Right renal pelvis (tissue), 4 donors: ENCODE data around the gene COG7. TPM values are rescaled to one million over a fixed set of nuclear protein-coding genes. Genes with fewer than 3 reads are reported as not detected.
"Not testable (repeated sequence)": the region's sequence is repeated elsewhere in the genome, so short reads cannot be mapped to it uniquely, and the experiment has no call there.

Experiments
- DNase-seq, 4 donors: peaks; one replicate each; pipeline ENCODE4 v3.0.0-alpha.2; 2013; ENCODE audit warnings: low read depth in 4 of 4, low spot score in 3 of 4, missing footprints in 1 of 4
- polyA plus RNA-seq, 4 donors: library from polyadenylated mRNA; unstranded; fragments of 120-200 nt; gene quantifications; one replicate each; pipeline ENCODE4 v1.2.1, GENCODE V29; 2013; ENCODE audit not compliant: insufficient read length in 4 of 4

Gene COG7
- polyA plus RNA-seq, 4 donors = 23.4 to 28.9 (median 24.3) TPM

DNA sequence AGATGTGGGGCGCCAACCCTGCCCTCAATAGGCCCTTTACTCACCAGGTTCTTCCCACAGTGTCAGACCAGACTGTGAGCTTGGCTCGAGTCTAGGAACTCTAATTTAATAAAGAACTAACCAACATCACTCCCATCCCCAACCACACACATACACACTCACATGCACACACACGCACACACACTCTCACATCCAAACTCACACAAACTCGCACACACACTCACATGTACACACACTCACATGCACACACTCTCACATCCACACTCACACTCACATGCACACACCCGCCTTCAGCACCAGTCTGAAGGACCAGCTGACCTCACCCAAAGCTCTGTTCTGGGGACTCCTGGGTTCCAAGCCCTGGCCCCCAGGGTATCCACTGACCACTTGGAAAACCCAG is 63.8 kb downstream of the COG7 start:
- DNase-seq = no peak

DNA sequence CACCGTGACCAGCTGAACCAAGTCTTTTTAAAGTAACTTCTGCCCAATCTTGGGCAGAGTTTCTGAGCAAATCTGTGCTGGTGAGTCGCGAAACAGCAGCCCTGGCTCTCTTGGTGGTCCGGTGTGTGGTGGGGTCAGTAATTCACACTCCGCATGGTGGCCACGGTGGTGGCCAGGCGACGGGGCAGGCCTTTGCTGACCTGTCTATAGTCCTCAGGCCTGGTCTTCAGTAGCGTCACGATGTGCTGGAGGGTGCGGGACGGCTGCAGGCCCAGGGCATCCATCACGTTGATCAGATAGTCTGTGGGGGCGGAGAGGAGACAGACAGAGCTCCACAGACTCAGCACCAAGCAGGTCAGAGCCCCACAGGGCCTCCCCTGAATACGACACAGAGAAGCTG is 64.2 kb downstream of the COG7 start:
- DNase-seq = no peak

DNA sequence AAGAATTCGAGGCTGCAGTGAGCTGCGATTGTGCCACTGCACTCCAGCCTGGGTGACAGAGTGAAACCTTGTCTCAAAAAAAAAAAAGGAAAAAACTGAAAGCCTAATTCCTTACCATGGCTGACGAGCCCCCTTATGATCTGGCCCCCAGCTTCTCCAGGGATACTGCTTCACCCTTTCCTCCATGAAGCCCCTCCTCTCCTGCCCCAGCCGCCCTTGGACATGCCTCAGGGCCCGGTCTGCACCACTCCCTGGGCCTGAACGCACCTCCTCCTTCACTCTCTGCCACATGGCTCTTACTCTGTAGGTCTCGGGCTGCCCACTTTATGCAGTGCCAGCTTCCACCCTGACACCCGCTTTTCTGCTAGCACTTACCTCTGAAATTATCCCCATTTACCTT is 65.3 kb downstream of the COG7 start:
- no peak for DNase-seq

DNA sequence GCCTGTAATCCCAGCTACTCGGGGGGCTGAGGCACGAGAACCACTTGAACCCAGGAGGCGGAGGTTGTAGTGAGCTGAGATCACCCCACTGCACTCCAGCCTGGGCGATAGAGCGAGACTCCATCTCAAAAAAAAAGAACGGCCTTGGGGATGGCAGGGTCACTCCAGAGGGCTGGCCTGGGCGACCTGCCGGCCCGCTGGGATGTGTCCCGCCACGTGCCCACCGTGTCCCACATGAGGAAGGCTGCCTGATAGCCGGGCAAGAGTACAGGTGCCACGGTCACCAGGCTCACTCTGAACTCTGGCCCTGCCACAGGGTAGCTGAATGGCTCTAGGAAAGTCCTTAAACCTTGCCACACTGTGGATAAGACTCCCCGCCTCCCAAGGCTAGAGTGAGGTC is 67.5 kb downstream of the COG7 start:
- no peak for DNase-seq

DNA sequence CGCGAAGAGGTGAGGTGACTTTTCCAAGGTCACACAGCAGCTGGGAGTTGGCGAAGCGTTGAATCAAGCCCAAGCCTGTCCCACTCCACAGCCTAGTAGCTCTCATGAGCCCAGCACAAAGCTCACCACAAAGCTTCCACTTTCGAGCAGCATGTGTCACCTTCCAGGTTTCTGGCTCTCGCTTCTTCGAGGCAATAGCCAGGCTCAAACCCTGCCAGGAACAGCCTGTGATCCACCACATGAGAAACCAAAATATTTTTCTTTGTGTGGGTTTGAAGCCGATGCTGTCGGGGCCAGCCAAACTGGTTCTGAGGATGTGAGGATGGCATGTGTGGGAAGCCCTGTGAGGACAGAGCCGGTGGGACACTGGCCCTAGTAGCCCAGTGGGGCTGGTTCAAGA is 68.1 kb downstream of the COG7 start:
- DNase-seq = no peak

DNA sequence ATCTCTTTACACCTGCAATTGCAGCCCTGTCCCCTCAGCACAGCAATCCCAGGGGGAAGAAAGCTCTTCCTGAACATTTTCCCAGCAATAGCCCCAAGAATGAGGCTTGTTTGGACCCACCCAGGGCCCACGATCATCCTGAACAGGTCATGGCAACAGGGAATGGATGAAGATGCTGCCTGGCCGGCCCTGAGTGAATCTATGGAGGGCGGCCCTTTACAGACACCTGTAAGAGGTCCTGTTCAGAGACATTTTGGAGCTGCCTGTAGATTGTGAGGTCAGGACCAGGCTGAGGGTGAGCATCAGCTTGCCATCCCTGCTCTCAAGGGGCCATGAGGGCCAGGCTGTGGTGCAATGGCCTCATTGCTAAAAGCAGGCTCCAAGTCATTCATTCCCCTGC is 69.1 kb downstream of the COG7 start:
- DNase-seq = no peak

DNA sequence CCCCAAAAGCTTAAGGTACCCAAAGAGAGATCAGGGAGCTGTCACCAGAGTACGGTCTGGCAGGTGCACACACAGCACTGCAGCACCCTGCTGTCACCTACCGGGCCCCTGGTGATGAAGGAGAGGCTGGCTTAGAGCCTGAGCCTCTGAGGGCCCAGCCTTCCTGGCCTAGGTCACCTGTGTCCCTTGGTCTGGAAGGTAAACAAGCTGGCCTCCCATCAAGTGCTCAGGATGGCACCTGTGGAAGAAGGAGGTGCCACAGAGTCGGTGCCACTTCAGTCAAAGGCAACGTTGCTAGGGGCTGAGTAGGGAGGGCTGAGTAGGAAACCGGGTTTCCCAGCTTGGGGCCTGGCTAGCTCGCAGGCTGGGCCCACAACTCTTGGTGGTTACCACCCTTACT is 70.7 kb downstream of the COG7 start:
- no peak for DNase-seq

DNA sequence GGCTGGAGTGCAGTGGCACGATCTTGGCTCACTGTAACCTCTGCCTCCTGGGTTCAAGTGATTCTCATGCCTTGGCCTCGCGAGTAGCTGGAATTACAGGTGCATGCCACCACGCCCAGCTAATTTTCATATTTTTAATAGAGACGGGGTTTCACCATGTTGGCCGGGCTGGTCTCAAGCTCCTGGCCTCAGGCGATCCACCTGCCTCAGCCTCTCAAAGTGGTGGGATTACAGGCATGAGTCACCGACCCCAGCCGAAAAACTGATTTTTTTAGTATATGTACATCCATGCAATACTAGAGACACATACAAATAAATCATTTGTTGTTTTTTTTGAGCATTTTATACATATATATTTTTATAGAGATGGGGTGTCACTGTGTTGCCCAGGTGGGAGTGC is 71.3 kb downstream of the COG7 start:
- not testable (repeated sequence) for DNase-seq

DNA sequence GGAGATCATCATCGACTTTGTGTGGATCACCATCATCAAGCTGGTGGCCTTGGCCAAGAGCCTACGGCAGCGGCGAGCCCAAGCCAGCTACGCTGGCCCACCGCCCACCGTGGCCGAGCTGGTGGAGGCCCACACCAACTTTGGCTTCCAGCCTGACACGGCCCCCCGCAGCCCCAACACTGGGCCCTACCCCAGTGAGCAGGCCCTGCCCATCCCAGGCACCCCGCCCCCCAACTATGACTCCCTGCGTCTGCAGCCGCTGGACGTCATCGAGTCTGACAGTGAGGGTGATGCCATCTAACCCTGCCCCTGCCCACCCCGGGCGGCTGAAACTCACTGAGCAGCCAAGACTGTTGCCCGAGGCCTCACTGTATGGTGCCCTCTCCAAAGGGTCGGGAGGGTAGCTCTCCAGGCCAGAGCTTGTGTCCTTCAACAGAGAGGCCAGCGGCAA is 72.5 kb downstream of the COG7 start:
- DNase-seq = no peak

DNA sequence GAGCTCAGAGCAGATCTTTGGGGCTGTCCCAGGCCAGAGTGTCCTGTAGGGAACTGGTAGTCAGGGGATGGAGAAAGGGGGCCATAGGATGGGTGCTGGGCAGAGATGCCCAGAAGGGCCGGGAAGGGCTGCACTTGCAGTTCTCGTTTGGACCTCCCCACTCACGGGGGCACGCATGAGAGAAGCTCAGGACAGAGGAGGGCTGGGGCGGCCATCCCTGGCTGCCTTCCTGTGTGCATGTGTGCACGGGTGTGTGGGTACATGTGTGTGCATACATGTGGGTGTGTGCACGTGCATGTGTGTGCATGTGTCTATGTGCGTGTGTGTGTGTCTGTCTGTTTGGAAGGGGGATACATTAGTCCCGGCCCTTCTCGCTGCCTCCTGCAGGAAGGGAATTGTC is 73.3 kb downstream of the COG7 start:
- DNase-seq = no peak

DNA sequence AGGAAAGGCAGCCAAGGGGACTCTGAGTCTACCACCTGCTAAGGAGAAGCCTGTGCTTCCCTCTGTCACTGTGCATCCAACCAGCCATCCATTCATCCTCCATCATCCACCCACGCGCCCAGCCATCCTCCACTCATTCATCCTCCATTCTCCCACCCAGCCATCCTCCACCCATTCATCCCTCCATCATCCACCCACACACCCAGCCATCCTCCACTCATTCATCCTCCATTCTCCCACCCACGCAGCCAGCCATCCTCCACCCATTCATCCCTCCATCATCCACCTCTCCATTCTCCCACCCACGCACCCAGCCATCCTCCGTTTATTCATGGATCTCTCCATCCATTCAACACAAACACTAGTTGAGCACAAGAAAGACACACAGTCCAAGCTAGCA is 74.1 kb downstream of the COG7 start:
- DNase-seq = no peak

DNA sequence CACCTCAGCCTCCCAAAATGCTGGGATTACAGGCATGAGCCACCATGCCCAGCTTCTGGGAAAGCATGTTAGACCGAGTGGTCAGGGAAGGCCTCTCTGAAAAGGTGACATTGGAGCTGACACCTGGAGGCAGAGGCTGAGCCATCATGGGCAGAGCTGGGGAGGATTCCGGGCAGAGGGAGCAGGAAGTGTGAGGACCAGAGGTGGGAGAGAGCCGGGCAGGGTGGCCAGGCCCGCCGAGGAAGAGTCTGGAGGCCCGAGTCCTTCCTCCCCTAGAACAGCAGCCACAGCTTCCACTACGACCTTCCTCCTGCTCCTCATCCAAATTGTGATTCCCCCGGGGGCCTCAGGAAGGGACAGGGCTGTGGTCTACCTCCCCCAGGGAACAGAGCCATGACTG is 74.7 kb downstream of the COG7 start:
- DNase-seq = no peak

DNA sequence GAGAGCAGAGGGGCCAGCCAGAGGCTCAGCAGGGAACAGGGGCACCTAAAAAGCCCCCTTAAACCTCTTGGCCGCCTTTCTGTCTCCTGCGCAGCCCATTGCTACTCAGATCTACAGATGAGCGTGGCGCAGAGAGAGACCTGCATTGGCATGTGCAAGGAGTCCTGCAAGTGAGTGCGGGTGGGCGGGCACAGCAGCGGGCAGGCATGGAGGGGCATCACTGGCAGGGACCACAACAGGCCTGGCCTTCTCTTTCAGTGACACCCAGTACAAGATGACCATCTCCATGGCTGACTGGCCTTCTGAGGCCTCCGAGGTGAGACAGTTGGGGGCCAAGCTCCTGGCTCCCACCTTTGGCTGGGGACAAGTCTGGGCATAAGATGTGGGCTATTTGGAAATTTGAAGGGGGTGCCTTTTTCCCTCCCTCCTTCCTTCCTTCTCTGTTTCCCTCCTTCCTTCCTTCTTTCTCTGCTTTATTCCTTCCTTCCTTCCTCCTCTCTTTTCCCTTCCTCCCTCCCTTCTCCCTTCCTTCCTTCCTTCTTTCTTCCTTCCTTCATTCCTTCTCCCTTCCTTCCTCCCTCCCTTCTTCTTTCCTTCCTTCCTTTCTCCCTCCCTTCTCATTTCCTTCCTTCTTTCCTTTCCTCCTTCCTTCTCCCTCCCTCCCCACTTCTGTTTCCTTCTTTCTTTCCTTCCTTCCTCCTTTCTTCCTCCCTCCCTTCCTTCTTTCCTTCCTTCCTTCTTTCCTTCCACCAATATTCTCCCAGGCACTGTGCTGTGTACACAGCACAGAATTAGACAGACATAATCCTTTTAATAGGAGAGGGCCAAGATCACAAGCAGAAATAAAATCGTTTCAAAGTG is 75.7 kb downstream of the COG7 start:
- no peak for DNase-seq

DNA sequence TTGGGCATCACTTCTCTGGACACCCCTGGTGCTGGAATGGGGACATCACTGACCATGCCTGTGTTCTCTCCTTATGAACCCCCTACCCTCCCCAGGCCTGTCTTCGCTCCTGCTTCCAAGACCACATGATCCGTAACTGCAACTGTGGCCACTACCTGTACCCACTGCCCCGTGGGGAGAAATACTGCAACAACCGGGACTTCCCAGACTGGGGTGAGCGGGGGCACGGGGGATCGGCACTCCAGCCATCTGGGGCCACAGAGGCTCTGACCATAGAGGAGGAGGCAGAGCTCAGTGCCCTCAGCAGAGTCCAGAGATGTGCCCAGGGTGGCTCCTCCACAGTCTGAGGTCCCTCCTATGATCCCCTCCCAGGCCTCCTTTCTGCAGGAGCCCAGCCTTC is 77.3 kb downstream of the COG7 start:
- no peak for DNase-seq

DNA sequence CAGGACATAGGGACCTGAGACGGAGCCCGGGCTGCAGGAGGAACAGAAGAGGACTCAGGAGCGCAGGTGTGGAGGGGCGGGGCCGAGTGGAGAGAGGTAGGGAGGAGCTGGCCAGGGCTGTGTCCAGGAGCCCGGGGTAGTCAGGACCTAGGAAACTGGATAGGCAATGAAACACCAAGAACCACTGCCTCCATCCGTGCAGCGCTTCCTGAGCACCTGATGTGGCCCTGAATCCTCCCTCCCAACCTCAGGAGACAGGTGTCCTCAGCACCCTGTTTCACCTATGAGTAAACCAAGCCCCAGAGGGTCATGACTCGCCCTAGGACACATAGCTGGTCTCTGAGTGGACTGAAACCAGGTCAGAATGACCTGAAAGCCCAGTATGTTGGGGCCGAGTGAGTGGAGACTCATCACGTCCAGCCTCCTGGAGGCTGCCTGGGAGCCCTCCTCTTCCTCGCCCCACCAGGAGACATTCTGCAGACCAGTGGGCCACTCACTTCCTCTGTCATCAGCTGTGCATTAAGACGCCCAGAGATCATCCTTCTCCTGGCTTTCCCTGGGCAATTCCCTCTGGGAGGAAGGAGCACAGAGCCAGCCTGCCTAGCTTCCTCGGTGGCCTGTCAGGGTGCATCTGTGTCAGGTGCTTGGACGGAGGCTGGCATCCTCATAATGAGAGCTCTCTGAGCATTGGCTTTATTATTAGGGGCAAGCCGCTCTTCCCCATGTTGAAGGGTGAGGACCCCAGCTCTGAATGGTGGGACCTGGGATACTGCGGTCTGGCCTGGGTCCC is 78.1 kb downstream of the COG7 start:
- DNase-seq = no peak

DNA sequence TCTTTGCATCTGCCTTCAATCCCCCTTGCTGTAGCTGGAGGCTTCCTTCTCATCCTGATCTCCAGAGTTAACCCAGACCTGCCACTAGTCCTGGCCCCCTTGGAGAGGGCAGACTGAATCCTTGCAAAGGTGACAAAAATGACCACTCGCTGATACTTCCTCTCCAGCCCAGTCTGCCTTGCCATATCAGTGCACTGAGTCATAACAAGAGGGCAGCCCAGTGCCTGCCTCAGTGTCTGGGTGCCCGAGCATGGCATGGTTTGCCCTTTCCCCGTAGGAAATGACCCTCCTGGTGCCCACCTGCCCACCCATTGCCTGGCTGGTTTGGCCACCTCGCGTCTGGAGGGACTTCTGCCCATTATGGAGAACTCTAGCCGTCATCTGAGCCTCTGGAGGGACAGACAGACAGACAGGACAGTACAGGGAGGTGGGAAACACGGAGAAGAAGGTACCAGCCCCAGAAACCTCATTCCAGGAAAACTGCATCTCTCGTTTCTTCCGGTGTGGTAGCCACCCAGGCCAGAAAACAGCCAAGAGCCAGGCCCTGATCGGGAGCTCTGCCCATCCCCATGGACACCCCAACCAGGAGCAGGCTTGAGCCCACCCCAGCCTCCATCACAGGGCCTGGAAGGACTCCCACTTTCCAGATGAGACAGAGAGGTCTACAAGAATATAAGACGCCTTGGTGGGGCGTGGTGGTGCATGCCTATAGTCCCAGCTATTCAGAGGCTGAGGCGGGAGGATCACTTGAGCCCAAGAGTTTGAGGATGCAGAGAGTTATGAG is 79.4 kb downstream of the COG7 start:
- DNase-seq = no peak

DNA sequence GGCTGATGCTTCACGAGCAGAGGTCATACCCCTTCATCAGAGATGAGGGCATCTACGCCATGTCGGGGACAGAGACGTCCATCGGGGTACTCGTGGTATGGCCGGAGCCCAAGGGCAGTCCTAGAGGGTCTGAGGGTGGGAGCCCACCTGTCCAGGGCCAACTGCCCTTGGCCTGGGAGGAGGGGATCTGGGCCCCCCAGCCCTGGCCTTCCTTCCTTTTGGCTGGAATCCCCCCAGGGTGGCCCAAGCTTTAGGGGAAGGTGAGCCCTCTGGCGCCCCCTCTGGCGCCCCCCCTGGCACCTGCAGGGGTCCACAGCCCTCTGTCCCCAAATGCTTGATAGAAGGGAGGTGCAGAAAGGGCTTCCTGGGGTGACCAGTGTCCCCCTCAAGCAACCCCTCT is 81.6 kb downstream of the COG7 start:
- DNase-seq = no peak

DNA sequence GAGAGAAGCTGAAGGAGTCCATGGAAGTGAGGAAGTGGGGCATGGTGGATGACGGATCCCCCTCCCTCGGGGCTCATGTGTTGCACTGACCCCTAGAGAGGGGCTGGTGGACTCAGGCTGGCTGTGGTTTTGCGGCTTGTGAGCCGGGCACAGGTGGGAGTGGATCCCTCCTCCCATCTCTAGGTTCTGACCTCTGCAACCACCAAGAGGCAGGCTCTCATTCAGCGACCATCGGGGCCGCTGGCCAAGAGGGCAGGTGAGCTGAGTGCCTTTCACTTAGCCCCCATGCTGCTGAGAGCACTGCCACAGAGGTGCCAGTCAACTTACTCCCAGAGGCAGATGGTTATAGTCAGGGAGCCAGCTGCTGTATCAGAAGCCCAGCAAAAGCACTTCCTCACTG is 83.6 kb downstream of the COG7 start:
- DNase-seq = no peak

DNA sequence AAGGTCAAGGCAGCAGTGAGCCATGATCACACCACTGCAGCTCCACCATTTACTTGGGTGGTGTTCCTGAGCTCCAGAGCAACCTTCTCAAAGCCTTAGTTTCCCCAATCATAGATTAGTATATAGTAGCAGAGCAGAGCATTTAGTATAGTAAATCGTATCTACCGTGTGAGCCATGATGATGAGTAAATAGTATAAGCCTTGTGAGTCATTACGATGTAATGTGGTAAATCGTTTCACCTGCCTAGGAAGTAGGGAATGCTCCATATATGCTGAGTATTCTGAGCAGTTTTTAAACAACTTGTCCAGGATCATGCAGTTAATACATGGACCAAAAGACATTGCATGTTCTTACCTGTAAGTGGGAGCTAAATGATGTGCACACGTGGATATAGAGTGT is 84.5 kb downstream of the COG7 start:
- no peak for DNase-seq

DNA sequence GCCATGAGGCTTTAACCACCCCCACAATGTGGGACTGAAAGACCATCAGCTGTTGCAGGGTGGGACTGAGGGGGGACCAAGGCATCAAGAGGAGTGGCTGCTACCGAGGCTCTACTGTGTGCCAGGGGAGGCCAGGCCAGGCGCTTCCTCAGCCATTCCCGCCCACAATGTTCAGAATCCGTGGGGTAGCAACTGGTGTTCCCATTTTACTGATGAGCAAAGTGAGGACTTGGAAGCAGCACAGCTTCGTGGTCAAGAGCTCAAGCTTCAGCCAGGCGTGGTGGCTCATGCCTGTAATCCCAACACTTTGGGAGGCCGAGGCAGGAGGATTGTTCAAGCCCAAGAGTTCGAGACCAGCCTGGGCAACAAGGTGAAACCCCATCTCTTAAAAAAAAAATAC is 85.0 kb downstream of the COG7 start:
- no peak for DNase-seq

DNA sequence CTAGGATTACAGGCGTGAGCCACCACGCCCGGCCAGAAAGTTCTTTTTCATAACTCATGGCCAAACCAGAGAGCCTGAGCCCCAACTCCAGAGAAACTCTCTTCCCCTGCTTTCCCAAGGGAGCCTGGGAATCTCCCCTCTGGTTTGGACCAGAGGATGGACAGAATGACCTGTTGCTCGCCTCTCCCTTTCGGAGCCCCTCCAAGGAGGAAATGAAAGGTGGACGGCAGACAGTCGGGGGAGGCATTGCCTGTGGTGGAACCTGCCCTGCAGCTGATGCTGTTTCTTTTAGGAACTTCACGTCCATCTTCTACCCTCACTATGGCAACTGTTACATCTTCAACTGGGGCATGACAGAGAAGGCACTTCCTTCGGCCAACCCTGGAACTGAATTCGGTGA is 85.4 kb downstream of the COG7 start:
- DNase-seq = no peak
